ENCODE results near the gene SLC44A5.
"Not testable (repeated sequence)": the region's sequence is repeated elsewhere in the genome, so short reads cannot be mapped to it uniquely, and the experiment has no call there.

- not testable (repeated sequence) for TF ChIP-seq POLR2A (IDR thresholded peaks at IDR 0.05); CTCF (IDR thresholded peaks at IDR 0.05 in 4 of 5, conservative IDR thresholded peaks at IDR 0.05 in 1 of 5)
Observed at GRCh38 chr1:75263616-75264015, 347.3 kb downstream of the SLC44A5 start.
